Smooth muscle cell of the brain vasculature (primary cell): ENCODE measurements around the gene PFKL.

Source experiments
- DNase-seq: peaks from one replicate; pipeline ENCODE4 v3.0.0-alpha.2; 2012; ENCODE audit warnings: low read depth, low spot score

The PFKL gene

DNA sequence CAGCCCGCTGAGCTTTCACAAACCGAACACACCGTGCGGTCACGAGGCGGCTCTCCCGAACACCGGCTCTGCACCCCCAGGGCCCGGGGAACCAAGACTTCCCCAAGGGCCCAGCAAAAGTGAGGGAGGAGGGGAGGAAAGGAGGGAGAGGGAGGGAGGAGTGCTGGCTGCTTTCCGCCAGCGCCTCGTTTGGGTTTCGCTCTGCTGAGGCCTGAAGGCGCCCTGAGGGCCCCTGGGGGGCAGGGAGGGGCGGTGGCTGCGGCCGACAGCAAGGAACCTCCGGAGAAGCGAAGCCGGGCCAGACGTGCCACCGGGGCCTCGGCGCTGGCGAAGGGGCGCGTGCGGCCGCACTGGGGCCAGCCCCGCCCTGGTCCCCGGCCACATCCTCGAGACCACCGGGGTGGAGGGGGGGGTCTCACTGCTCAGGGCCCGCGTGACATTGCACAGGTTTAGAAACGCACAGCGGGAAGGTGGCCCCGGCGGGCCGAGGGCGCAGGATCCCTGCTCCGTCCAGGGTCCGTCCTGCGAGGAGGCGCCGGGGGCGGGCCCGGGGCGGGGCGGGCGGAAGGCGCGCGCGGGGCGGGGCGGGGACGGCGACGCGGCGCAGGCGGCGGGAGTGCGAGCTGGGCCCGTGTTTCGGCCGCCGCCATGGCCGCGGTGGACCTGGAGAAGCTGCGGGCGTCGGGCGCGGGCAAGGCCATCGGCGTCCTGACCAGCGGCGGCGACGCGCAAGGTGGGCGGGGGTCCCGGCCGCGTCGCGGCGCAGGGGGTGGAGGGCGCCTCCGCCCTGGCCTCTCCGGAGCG, at the start of gene PFKL:
PFKL (plus strand) TSS at position 596 of the 804 bp plus-strand sequence; CDS start at position 649, 53 bp downstream.
- DNase-seq, result no peak

DNA sequence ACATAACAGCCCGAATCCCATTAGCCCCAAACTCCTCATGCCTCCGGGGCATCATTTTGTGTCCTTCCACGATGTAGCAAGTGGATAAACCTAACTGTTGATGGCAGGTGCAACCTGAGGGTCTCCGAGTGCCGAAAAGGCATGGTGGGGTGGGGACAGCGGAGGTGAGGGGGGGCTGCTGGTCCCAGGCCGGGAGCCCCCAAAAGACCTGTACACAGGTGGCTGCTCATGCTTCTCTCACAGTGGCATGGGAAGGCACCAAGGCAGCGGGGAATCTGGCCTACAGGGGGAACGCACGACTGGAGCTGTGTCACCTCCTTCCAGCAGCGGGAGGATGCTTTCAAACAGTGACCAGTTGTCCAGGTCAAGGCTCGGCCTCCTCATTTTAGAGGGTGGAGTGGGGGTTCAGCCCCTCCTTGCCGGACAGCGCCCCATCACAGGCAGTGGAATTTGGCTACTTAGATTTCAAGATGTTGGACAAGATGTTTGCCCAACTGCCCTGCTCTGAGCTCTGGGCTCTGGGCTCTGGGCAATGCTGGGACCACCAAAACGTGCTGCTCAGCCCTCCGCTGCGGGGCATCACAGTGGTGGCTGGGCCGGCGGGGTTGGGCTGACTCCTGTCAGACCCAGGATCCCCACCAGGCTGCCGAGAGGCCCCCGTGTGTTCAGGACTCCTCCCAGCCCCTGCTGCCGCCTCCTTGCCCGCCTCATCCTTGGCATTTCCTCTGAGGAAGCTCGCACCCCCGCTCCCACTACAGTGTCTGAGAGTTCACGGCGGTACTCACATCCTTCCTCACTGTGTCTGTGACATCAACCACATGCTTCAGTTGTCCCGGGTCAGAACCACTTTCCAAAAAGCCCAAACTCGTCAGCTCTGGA, 45.8 kb upstream of the PFKL start:
- DNase-seq, result no peak

DNA sequence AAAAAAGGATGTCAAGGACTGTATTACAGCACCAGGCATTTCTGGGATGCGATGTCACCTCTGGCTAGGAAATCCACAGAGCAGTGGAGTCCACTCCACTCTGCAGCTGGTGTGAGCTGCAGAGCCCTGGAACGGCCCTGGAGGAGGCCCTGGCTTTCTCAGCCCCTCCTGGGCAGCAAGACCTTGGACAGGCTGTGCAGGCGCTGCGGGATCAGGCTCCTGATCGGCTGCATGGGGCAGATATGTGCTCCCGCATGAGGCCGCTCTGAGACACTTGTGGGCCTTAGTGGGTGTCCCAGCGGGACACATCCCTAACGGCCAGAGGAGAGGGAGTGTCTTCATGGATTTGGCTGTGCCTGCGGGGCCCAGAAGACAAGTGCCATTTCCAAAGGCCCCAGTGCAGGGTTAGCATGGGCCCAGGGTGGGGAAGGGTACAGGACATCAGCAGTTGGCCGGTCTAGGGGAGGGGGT, 44.3 kb upstream of the PFKL start:
- DNase-seq, result no peak

DNA sequence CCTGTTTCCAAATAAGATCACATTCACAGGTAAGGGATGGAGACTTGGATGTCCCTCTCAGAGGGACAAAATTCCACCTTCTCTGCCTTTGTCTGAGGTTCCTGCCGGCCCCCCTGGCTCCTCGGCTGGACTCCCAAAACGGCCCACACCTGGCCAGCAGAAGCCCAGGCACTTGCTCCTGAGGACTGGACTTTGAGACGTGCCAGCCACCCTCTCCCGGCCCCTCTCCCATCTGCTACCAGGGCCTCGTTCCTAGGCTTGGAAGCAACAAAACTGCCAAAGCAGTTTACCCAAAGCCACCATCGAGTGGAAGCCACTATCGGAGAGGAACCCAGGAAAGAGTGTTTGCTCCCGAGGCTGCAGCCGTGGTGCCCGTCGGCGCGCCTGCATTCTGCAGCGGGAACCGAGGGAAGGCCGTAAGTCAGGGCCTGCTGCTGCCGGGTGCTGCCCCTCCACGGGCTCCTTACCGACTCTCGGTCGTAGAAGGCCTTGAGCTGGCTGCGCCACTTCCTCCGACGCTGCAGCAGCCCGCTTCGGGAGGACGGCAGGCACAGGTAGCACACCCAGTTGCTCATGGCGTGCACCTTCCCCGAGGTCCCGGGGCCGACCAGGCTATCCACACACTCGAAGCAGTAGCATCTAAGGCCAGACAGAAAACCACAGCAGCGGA, 41.7 kb upstream of the PFKL start:
- no peak for DNase-seq

DNA sequence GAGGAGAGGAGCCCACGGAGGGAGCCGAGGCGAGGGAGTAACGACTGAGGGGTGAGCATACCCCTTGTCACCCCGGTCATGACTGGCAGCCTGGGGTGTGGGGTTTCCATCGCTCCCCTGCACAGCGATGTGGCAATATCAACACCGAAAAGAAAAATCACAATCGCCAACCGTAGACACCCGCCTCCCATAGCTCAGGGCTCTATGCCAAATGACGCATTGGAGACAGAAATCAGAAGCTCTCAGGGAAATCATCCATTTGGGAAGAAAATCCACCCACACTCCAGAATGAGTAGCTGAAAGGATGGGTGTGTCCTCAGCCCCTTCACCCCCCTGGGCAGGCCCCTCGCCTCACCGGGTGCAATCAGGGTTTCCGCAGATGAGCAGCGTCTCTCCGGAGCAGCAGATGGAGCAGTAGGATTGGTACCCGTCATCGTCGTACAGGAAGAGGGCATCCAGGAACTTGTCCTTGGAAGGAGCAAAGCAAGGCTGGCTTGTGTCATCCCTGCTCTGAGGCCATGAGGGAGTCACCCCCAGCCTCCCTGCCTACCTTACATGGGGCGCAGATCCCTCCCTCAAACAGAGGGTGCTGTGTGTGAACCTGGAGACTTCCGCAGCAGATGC, 40.7 kb upstream of the PFKL start:
- no peak for DNase-seq

DNA sequence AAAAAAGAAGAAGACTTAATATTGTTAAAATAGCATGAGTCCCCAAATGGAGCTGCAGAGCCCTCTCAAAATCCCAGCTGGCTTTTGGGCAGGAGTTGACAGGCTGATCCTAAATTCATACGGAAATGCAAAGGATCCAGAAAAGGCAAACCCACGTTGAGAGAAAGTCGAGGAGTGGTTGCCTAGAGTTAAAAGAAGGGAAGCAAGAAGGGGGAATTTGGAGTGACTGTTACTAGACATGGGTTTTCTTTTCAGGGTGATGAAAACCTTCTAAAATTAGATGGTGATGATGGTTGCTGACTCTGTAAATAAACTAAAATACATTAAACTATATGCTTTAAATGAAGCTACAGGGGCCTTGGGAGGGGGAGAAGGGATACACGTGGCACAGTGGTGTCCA, 39.8 kb upstream of the PFKL start:
- DNase-seq, result no peak

DNA sequence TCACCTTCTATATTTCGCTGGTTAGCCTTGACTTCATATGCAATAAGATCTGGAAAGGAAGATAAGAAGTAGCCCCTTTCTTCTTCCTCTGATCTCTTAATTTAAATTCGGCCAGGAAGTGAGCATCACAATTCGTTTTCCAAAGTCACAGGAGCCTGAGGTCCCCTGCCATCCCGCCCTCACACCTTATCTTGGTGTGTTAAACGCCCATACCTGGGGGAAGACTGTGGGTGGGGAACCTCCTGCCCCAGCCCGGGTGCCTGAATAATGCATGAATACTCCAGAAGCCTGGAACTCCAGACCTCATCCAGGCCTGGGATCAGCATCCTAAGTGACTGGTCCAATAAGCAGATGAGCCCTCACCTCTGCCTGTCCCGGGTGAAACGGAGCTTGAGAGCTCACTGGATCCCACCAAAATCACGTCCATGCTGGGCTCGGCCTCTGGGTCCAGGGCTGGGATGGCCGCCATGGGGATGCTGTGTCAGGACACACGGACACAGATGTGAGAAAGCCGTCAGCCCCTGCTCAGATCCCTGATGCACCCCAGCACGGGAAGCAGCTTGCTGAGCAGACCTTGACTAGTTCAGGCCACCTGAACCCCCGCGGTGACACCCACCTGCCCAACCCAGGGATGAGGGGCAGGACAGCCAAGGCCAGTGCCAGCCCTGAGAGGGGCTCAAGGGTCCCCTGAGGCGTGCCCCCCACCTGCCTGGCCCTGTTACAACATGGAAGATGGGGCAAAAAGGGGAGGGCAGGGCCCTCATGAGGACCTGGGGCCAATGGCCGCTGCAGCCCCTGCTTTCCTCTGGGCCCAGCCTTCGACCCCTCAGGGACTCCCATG, 38.8 kb upstream of the PFKL start:
- DNase-seq, result no peak

DNA sequence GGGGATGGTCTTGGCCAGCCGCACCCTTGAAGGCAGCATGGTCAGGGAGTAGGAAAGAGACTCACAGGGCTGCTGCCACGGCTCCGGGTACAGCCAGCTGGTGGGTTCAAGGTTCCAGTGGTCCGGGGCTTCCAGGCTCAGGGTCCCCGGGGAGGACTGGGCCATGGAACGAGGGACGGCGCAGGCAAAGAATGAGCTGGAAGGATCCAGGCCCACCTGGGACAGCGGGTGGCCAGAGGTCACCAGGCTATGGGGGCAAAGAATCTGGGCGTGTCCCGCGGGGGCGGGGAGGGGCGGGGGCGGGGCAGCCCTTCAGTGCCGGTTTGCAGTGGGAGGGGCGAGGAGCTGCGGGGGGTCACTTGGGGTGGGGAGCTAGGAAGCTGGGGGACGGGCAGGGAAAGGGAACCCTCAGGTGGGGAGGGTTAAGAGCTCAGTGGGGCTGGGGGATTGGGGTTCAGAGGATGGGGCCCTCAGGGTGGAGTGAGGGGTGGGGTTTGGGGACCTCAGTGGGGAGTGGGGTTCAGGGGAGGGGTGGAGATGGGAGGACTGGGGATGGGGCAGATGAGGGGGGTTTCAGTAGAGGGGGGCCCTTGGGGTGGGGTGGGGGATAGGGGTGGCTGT, 38.1 kb upstream of the PFKL start, which contains the start of gene DNMT3L:
DNMT3L (minus strand) TSS at position 223 of the 621 bp plus-strand sequence. CDS start 638 bp downstream, outside the sequence.
- no peak for DNase-seq

DNA sequence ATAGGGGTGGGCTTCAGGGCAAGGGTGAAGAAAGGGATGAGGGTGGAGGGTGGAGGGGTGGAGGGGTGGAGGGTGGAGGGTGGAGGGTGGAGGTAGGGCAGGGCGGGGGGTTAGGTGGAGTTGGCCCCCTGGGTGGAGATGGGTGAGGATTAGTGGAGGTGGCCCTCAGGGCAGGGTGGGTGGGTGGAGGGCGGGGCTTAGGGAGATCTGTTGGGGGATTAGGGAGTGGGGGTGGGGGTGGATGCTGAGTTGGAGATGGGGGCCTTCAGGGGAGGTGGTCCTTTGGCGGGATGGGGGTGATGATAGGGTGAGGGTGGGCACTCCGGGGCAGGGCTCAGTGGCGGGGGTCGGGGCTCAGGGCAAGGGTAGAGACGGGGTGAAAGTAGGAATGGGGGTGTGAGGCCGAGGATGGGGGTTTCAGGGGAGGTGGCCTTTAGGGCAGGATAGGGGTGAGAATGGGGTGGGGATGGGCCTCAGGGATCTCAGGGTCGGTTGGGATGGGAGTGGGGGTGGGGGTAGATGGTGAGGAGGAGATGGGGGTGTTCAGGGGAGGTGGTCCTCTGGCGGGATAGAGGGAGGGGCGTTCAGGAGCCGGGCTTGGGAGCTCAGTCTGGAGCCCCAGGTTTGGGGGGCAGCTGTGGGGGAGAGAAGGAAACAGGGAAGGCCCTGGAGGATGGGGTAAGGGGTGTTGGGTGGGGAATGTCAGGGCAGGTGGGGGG, 37.4 kb upstream of the PFKL start:
- DNase-seq, result no peak

DNA sequence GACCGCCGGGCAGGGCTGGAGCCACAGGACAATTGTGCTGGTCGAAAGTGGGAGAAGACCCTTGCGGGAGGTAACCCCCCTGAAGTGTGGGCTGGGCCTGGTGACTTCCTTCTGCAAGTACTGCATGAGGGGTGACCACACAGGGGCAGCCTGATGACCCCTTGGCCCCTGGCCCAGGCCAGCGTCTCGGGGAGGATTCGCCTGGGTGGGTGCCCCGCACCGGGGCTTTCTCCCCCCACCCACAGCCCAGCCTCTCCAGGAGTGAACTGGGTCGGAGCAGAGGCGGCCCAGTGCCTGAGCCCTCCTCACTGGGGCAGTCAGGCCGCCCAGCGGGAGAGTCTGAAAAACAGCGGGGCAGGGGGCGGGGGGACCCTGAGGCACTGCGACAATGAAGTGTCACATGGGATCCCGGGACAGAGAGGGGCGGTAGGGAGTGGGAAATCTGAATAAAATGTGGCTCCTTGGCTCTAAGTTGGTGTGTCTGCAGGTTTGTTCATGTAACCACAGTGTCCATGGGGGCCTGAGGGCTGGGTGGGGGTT, 36.6 kb upstream of the PFKL start:
- no peak for DNase-seq

DNA sequence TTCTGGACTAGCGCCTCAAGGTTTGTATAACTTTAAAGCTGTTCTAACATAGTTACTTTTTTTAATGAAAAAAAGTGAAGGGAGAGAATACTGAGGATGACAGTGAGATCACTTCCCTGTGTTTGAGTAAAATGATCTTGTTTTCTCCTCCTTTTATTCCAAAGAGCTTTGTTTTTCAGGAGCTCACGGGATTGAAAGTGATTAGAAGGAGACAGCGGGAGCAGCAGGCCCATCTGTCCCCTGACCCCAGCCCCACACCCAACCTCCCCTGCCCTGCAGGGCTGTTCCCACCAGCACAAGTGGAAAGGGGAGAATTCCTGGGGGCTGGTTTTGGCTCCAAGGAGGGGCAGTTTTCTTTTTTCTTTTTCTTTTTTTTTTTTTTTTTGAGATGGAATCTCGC, 36.1 kb upstream of the PFKL start:
- DNase-seq, result no peak

DNA sequence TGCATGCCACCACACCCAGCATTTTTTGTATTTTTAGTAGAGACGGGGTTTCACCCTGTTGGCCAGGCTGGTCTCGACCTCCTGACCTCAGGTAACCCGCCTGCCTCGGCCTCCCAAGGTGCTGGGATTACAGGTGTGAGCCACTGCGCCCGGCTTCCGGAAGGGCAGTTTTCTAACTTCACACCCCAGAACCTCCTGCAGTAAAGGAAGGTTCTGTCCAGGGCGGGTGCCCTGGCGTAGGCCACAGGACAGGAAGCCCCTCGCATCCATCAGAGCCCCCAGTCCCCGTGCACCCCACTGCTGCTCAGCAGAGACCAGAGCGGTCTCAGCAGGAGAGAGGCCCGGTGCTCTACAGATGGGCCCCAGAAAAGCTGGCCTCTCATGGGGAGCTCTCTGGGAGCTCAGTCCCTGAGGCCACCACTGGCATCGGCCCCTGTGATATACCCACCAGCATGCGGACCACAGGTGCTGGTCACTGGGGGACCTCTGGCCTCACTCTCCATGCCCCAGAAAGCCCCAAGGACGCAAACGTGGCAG, 34.1 kb upstream of the PFKL start:
- no peak for DNase-seq

DNA sequence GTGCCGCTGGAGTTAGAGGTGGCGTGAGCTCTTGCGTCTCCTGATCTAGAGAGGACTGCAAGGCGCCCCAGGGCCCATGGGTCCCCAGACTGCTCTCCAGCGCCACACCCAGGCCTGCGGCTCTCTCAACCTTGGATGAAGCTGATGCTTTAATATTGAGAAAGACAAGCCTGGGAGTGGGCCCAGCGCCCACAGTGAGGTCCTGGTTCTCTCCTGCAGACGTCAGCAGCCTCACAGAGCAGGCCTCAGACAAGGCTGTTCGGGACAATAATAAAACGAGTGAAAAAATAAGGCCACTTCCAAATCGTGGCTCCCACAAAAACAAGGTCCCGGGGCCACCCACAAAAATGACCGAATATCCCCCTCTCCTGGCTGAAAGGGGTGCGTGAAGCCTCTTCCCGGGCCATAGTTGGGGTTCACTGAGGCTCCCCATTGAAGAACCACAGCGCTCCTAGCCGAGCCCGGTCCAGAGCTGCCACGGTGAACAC, 32.2 kb upstream of the PFKL start:
- no peak for DNase-seq

DNA sequence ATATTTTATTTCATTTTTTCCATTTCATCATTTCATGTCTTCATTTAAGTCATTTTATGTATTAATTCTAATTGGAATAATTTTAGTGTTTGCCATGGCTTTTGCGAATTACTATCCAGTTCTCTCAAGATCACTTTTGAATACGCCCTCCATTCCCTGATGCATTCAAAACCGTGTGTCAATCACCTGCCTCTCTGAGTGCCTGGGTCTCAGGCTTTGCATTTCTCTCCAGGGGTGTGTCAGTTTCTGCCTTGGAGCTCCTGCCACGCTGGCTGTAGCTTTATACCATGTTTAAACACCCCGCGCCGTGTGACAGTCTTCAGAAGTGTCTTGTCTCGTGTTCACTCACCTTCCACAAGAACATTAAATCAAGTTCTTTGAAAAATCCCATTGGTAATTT, 30.8 kb upstream of the PFKL start:
- no peak for DNase-seq

DNA sequence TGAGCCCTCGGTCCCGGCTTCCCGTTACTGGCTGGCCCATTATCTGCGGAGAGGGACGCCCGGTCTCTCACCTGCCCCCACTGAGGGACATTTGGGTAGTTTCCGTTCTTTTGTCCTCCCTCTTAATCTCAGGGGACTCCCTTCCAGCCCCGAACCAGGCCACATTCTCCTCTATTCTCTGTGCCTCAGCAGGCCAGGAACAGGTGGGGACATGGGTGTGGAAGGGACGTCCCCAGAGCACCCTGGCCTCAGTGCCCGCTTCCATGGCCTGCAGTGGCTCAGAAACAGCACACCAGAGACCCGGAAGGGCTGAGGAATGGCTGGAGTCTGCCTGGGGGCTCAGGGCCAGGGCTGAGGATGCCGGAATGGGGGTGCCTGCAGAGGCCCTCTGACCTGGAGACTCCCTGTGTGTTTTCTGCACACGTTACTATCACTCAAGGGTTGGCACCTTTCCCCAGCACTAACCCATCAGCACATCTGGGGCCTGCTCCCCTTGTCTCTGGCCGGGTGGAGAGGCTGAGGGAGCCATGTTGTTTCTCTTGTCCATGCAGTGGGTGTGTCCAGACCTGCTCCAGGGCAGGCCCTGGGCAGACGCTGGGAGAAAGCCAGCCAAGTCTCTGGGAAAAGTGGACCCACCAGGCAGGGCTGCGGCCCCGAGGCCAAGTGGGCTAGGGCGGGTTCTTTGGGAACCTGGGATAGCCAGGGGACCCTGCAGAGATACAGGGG, 28.1 kb upstream of the PFKL start:
- no peak for DNase-seq

DNA sequence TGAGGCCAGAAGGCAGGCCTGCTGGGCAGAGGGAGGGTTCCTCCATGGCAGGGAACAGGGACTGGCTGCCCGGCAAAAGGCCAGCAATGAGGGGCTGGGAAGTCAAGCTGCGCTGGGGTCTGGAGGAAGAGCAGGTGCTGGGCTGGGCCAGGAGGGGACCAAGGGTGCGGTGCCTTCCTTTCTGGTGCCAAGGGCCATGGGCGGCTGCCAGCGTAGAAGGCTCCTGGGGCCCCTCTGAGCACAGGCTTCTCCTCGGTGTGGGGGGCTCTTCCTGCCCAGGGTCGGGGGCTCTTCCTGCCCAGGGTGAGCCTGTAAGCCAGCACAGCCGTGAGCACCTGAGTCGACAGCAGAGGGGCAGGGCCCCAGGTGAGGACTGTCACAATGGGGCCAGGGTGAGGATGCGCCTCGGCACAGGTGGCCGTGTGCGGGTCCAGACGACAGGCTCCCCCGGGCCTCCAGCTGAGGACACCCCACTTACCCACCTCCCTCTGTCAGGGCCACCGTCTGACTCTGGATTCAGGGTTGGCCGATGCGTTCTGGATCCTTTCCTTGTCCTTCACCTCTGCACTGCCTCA, 27.5 kb upstream of the PFKL start:
- DNase-seq, result no peak

DNA sequence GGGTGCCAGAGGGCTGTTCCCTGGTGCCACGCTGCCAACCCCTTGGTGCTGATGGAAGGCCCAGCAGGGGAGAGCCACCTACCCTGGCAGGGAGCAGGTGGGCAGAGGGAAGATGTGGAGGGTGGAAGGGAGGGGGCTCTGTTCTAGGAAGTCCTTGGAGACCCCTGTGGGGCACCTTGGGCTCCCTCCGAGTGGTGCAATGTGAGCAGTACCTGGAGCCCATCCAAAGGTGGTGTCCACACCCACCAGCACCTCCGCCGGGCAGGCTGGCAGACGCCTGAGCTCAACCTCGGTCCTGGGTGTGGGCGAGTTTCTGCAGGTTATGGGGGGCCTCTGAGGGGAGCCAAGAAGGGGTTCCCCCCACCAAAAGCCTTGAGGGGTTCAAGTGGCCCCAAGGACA, 26.8 kb upstream of the PFKL start:
- DNase-seq, result no peak

DNA sequence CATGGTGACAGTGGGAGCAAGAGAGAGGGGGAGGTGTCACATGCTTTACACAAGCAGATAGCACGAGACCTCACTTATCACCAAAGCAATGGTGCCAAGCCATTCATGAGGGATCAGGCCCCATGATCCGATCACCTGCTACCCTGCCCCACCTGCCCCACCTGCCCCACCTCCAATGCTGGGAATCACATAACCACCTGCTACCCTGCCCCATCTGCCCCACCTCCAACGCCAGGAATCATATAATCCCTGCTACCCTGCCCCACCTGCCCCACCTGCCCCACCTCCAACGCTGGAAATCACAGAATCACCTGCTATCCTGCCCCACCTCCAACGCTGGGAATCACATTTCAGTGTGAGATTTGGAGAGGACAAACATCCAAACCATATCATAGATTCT, 24.8 kb upstream of the PFKL start:
- no peak for DNase-seq
